Activated naive CD8-positive, alpha-beta T cell (primary cell): ENCODE measurements around the gene MAMLD1.
A peak's percentile ranks its signal among the peaks of the same experiment; 100 is the strongest.

Experiments
- H3K27ac Mint-ChIP-seq: one replicate; pipeline ENCODE4 v1.8.0; 2021; ENCODE audit warnings: mixed read lengths
- H3K27me3 Mint-ChIP-seq: one replicate; pipeline ENCODE4 v1.8.0; 2021; ENCODE audit warnings: mixed read lengths
- H3K36me3 Mint-ChIP-seq: one replicate; pipeline ENCODE4 v1.8.0; 2021; ENCODE audit warnings: mixed read lengths
- H3K4me1 Mint-ChIP-seq: one replicate; pipeline ENCODE4 v1.8.0; 2021; ENCODE audit warnings: low read depth, mixed read lengths
- H3K4me3 Mint-ChIP-seq: one replicate; pipeline ENCODE4 v1.8.0; 2021; ENCODE audit warnings: mild to moderate bottlenecking, mixed read lengths
- H3K9me3 Mint-ChIP-seq: one replicate; pipeline ENCODE4 v1.8.0; 2021; ENCODE audit warnings: low read depth, mixed read lengths

Gene MAMLD1

GRCh38 chrX:150362599-150363481 lies at the start of gene MAMLD1:
Gene MAMLD1, plus strand, starts transcription at chrX:150363317. Its CDS starts 82,200 bp downstream, at chrX:150445517.
- H3K27ac Mint-ChIP-seq = peak within 1 kb of the TSS; percentile 54
- peak within 1 kb of the TSS; percentile 87 for H3K4me3 Mint-ChIP-seq
- peaks cover 7% of the 10 kb centered on the region for H3K27me3 Mint-ChIP-seq
- no peaks in the 10 kb centered on the region for H3K9me3 Mint-ChIP-seq
- no peaks in the 10 kb centered on the region for H3K36me3 Mint-ChIP-seq
- H3K4me1 Mint-ChIP-seq = peaks cover 19% of the 10 kb centered on the region

GRCh38 chrX:150313514-150313913 lies 49.6 kb upstream of the MAMLD1 start:
- no peaks in the 10 kb centered on the region for H3K27me3 Mint-ChIP-seq
- H3K4me1 Mint-ChIP-seq = no peaks in the 10 kb centered on the region
- no peaks in the 10 kb centered on the region for H3K9me3 Mint-ChIP-seq
- H3K36me3 Mint-ChIP-seq = no peaks in the 10 kb centered on the region
- H3K27ac Mint-ChIP-seq = no peak overlapping the region
- H3K4me3 Mint-ChIP-seq = no peak overlapping the region

GRCh38 chrX:150314186-150314585 lies 48.9 kb upstream of the MAMLD1 start:
- H3K36me3 Mint-ChIP-seq = no peaks in the 10 kb centered on the region
- no peaks in the 10 kb centered on the region for H3K4me1 Mint-ChIP-seq
- no peaks in the 10 kb centered on the region for H3K27me3 Mint-ChIP-seq
- no peak overlapping the region for H3K27ac Mint-ChIP-seq
- no peaks in the 10 kb centered on the region for H3K9me3 Mint-ChIP-seq
- no peak overlapping the region for H3K4me3 Mint-ChIP-seq

GRCh38 chrX:150316564-150316963 lies 46.6 kb upstream of the MAMLD1 start:
- no peak overlapping the region for H3K27ac Mint-ChIP-seq
- H3K4me3 Mint-ChIP-seq = no peak overlapping the region
- H3K9me3 Mint-ChIP-seq = no peaks in the 10 kb centered on the region
- no peaks in the 10 kb centered on the region for H3K4me1 Mint-ChIP-seq
- no peaks in the 10 kb centered on the region for H3K27me3 Mint-ChIP-seq
- no peaks in the 10 kb centered on the region for H3K36me3 Mint-ChIP-seq

- peaks cover 3% of the 10 kb centered on the region for H3K36me3 Mint-ChIP-seq
- H3K9me3 Mint-ChIP-seq = peaks cover 8% of the 10 kb centered on the region
- no peaks in the 10 kb centered on the region for H3K4me1 Mint-ChIP-seq
- H3K27ac Mint-ChIP-seq = no peak overlapping the region
- H3K27me3 Mint-ChIP-seq = no peaks in the 10 kb centered on the region
- no peak overlapping the region for H3K4me3 Mint-ChIP-seq
These were observed 40.1 kb upstream of the MAMLD1 start for GRCh38 chrX:150323020-150323419.

GRCh38 chrX:150324035-150324728 lies 38.9 kb upstream of the MAMLD1 start:
- H3K27ac Mint-ChIP-seq = no peak overlapping the region
- H3K4me1 Mint-ChIP-seq = no peaks in the 10 kb centered on the region
- no peak overlapping the region for H3K4me3 Mint-ChIP-seq

GRCh38 chrX:150324919-150325318 lies 38.2 kb upstream of the MAMLD1 start:
- H3K27me3 Mint-ChIP-seq = no peaks in the 10 kb centered on the region
- no peak overlapping the region for H3K4me3 Mint-ChIP-seq
- H3K27ac Mint-ChIP-seq = no peak overlapping the region
- H3K4me1 Mint-ChIP-seq = no peaks in the 10 kb centered on the region
- H3K36me3 Mint-ChIP-seq = peaks cover 3% of the 10 kb centered on the region
- H3K9me3 Mint-ChIP-seq = peaks cover 8% of the 10 kb centered on the region

More at GRCh38 chrX:150324035-150324728, 38.9 kb upstream of the MAMLD1 start:
- no peaks in the 10 kb centered on the region for H3K27me3 Mint-ChIP-seq
- H3K9me3 Mint-ChIP-seq = peaks cover 8% of the 10 kb centered on the region
- H3K36me3 Mint-ChIP-seq = peaks cover 3% of the 10 kb centered on the region

- Mint-ChIP-seq H3K27ac (no peak overlapping the region), H3K36me3 (peaks cover 3% of the 10 kb centered on the region), H3K9me3 (peaks cover 8% of the 10 kb centered on the region), H3K27me3 (no peaks in the 10 kb centered on the region), H3K4me1 (no peaks in the 10 kb centered on the region), H3K4me3 (no peak overlapping the region)
These were observed 36.4 kb upstream of the MAMLD1 start for GRCh38 chrX:150326541-150327247.

- Mint-ChIP-seq H3K36me3 (no peaks in the 10 kb centered on the region), H3K9me3 (no peaks in the 10 kb centered on the region), H3K27me3 (no peaks in the 10 kb centered on the region), H3K27ac (no peak overlapping the region), H3K4me3 (no peak overlapping the region), H3K4me1 (peaks cover 9% of the 10 kb centered on the region)
These were observed 33.8 kb upstream of the MAMLD1 start for GRCh38 chrX:150329282-150329681.

- H3K4me3 Mint-ChIP-seq = no peak overlapping the region
- no peak overlapping the region for H3K27ac Mint-ChIP-seq
- no peaks in the 10 kb centered on the region for H3K27me3 Mint-ChIP-seq
- H3K4me1 Mint-ChIP-seq = peaks cover 9% of the 10 kb centered on the region
- H3K36me3 Mint-ChIP-seq = no peaks in the 10 kb centered on the region
- H3K9me3 Mint-ChIP-seq = no peaks in the 10 kb centered on the region
These were observed 33.2 kb upstream of the MAMLD1 start for GRCh38 chrX:150329868-150330267.

- Mint-ChIP-seq H3K36me3 (no peaks in the 10 kb centered on the region), H3K27ac (no peak overlapping the region), H3K27me3 (no peaks in the 10 kb centered on the region), H3K4me3 (no peak overlapping the region), H3K9me3 (no peaks in the 10 kb centered on the region), H3K4me1 (peaks cover 9% of the 10 kb centered on the region)
These were observed 31.1 kb upstream of the MAMLD1 start for GRCh38 chrX:150332023-150332422.

GRCh38 chrX:150334100-150334499 lies 29.0 kb upstream of the MAMLD1 start:
- Mint-ChIP-seq H3K4me1 (peaks cover 9% of the 10 kb centered on the region), H3K36me3 (no peaks in the 10 kb centered on the region), H3K4me3 (no peak overlapping the region), H3K27ac (no peak overlapping the region), H3K9me3 (no peaks in the 10 kb centered on the region), H3K27me3 (no peaks in the 10 kb centered on the region)

- Mint-ChIP-seq H3K27me3 (no peaks in the 10 kb centered on the region), H3K27ac (no peak overlapping the region), H3K9me3 (no peaks in the 10 kb centered on the region), H3K36me3 (no peaks in the 10 kb centered on the region), H3K4me3 (no peak overlapping the region), H3K4me1 (peaks cover 9% of the 10 kb centered on the region)
These were observed 28.1 kb upstream of the MAMLD1 start for GRCh38 chrX:150334981-150335380.

- no peak overlapping the region for H3K4me3 Mint-ChIP-seq
- H3K27ac Mint-ChIP-seq = no peak overlapping the region
- peaks cover 9% of the 10 kb centered on the region for H3K4me1 Mint-ChIP-seq
- no peaks in the 10 kb centered on the region for H3K9me3 Mint-ChIP-seq
- H3K27me3 Mint-ChIP-seq = no peaks in the 10 kb centered on the region
- no peaks in the 10 kb centered on the region for H3K36me3 Mint-ChIP-seq
These were observed 26.1 kb upstream of the MAMLD1 start for GRCh38 chrX:150337026-150337425.

GRCh38 chrX:150337536-150337935 lies 25.6 kb upstream of the MAMLD1 start:
- no peaks in the 10 kb centered on the region for H3K9me3 Mint-ChIP-seq
- H3K4me1 Mint-ChIP-seq = peaks cover 9% of the 10 kb centered on the region

More at GRCh38 chrX:150337536-150337935, 25.6 kb upstream of the MAMLD1 start:
- H3K27me3 Mint-ChIP-seq = no peaks in the 10 kb centered on the region
- no peak overlapping the region for H3K4me3 Mint-ChIP-seq
- no peak overlapping the region for H3K27ac Mint-ChIP-seq
- H3K36me3 Mint-ChIP-seq = no peaks in the 10 kb centered on the region
